HL-60 (cell line): ENCODE results near the gene BAHCC1.

Experiments
- CTCF ChIP-seq: IDR thresholded peaks from one replicate; pipeline ENCODE4 v1.5.1; 2011; ENCODE audit warnings: low read length, control low read depth, inconsistent platforms; ENCODE audit not compliant: insufficient read depth
- POLR2AphosphoS5 ChIP-seq: IDR thresholded peaks from 2 replicates; pipeline ENCODE4 v1.6.1; 2012; ENCODE audit warnings: low read depth
- REST ChIP-seq: IDR thresholded peaks from 2 replicates; pipeline ENCODE4 v1.6.1; 2012; ENCODE audit warnings: low read depth; ENCODE audit not compliant: insufficient replicate concordance

- TF ChIP-seq CTCF = no peak
- TF ChIP-seq POLR2AphosphoS5 = no peak
- TF ChIP-seq REST = no peak
These were observed 94.0 kb downstream of the BAHCC1 start for GRCh38 chr17:81489012-81489997.
